HEK293T (cell line): Measurements from ENCODE around the gene TMEM86B.

Source experiments
- CTCF ChIA-PET: fragments of 350-600 bp; formaldehyde crosslinking; extraction: SDS; loops from one replicate; lab custom pipeline; 2021; ENCODE audit warnings: antibody characterized with exemption, inconsistent platforms; lab: Yijun Ruan, JAX
- POLR2A ChIA-PET: fragments of 350-600 bp; formaldehyde crosslinking; extraction: SDS; loops from one replicate; lab custom pipeline; 2020; ENCODE audit warnings: antibody characterized with exemption, inconsistent platforms; lab: Yijun Ruan, JAX
- DNase-seq: peaks from one replicate; pipeline ENCODE4 v3.0.0; 2012; ENCODE audit warnings: mixed read lengths; ENCODE audit errors: extremely low spot score
- ARNT ChIP-seq: fragments of 450-650 bp; IDR thresholded peaks from 2 replicates; pipeline ENCODE4 v1.6.1; 2017; ENCODE audit warnings: mild to moderate bottlenecking
- BHLHE40 ChIP-seq: fragments of 450-650 bp; IDR thresholded peaks from 2 replicates; pipeline ENCODE4 v1.6.1; 2016; ENCODE audit warnings: mild to moderate bottlenecking, moderate library complexity, borderline replicate concordance
- CTBP1 ChIP-seq: fragments of 450-650 bp; IDR thresholded peaks from 2 replicates; pipeline ENCODE4 v1.6.1; 2016; ENCODE audit warnings: borderline replicate concordance
- ELF4 ChIP-seq: fragments of 450-650 bp; IDR thresholded peaks from 2 replicates; pipeline ENCODE4 v1.6.1; 2017; ENCODE audit warnings: antibody characterized with exemption
- FOXA1 ChIP-seq: fragments of 450-650 bp; IDR thresholded peaks from 2 replicates; pipeline ENCODE4 v1.6.1; 2016; ENCODE audit warnings: mild to moderate bottlenecking
- FOXK2 ChIP-seq: fragments of 450-650 bp; IDR thresholded peaks from 2 replicates; pipeline ENCODE4 v1.6.1; 2016; ENCODE audit warnings: mild to moderate bottlenecking
- FOXM1 ChIP-seq: fragments of 450-650 bp; IDR thresholded peaks from 2 replicates; pipeline ENCODE4 v1.6.1; 2017; ENCODE audit warnings: mild to moderate bottlenecking, borderline replicate concordance
- HDGF ChIP-seq: fragments of 450-650 bp; IDR thresholded peaks from 2 replicates; pipeline ENCODE4 v1.6.1; 2017; ENCODE audit warnings: antibody characterized with exemption, borderline replicate concordance
- L3MBTL2 ChIP-seq: fragments of 450-650 bp; conservative IDR thresholded peaks from 2 replicates; pipeline ENCODE4 v1.6.1; 2016; ENCODE audit warnings: mild to moderate bottlenecking
- LEF1 ChIP-seq: fragments of 450-650 bp; IDR thresholded peaks from 2 replicates; pipeline ENCODE4 v1.6.1; 2017; ENCODE audit warnings: mild to moderate bottlenecking, borderline replicate concordance
- NFRKB ChIP-seq: fragments of 450-650 bp; IDR thresholded peaks from 2 replicates; pipeline ENCODE4 v1.6.1; 2016; ENCODE audit warnings: mild to moderate bottlenecking, moderate library complexity
- SP1 ChIP-seq: fragments of 450-650 bp; IDR thresholded peaks from 2 replicates; pipeline ENCODE4 v1.6.1; 2017
- SUZ12 ChIP-seq: fragments of 450-650 bp; IDR thresholded peaks from 2 replicates; pipeline ENCODE4 v1.6.1; 2016; ENCODE audit warnings: mild to moderate bottlenecking
- TARDBP ChIP-seq: fragments of 450-650 bp; IDR thresholded peaks from 2 replicates; pipeline ENCODE4 v1.6.1; 2016
- ZNF384 ChIP-seq: fragments of 450-650 bp; IDR thresholded peaks from 2 replicates; pipeline ENCODE4 v1.6.1; 2016
- TF ChIP-seq, protein P1 (sequence below): fragments of 450-650 bp; IDR thresholded peaks from 2 replicates; pipeline ENCODE4 v1.6.1; 2016

The TMEM86B gene

DNA sequence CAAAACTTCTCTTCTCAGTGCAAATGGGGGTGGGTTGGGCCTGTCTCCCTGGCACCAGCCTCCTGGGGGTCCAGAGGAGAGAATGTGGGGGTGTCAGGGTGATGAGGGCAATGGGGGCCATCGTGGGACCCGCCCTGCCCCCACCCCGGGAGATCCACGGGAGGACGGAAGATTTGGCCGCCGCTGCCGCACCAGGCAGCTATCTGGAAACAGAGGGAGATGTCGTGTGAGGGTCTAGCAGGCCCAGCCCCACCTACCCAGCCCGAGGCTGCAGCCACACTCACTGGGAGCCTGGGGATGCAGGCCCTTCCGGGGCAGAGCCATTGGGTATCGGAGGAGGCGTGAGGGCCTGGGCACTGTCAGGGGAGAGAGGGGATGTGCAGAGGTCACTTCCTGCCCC lies 1.8 kb upstream of the TMEM86B start:
- DNase-seq, result no peak
- ChIA-PET POLR2A (interaction anchor here (0.8 kb wide), 1 partner anchor 29 kb away, joined by 3 read pairs; the partner anchor contains the start of gene PPP6R1), CTCF (no interaction called here)
- TF ChIP-seq L3MBTL2 (no peak), FOXA1 (no peak), TARDBP (no peak), BHLHE40 (no peak), ELF4 (no peak), FOXM1 (no peak), HDGF (no peak), CTBP1 (no peak), SUZ12 (no peak), LEF1 (no peak), SP1 (no peak), ARNT (no peak), FOXK2 (no peak), NFRKB (no peak), ZNF384 (no peak)
- TF ChIP-seq, protein P1, sequence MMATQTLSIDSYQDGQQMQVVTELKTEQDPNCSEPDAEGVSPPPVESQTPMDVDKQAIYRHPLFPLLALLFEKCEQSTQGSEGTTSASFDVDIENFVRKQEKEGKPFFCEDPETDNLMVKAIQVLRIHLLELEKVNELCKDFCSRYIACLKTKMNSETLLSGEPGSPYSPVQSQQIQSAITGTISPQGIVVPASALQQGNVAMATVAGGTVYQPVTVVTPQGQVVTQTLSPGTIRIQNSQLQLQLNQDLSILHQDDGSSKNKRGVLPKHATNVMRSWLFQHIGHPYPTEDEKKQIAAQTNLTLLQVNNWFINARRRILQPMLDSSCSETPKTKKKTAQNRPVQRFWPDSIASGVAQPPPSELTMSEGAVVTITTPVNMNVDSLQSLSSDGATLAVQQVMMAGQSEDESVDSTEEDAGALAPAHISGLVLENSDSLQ, result no peak

DNA sequence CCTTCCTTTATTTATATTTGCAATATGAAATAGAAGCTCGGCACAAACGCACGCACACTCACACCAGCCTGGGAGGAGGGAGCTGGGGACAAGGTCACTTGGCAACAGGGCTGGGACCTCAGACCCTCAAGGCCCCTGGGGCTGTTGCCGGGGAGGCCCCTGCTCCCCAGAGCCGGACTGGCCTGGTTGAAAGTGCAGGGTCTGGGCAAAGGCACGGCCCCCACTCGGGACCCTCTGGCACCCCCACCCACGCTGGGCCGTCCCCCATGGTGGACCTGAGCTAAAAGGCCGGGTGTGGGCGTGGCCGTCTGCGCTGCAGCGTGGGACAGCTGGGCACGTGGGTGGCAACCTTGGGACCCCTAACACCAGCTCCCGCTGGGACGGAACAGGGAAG lies 1.2 kb upstream of the TMEM86B start:
- TF ChIP-seq FOXA1 (no peak), HDGF (no peak), FOXM1 (no peak), BHLHE40 (no peak), NFRKB (no peak), SP1 (no peak), SUZ12 (no peak), CTBP1 (no peak), ELF4 (no peak), ARNT (no peak), TARDBP (no peak), ZNF384 (no peak), L3MBTL2 (no peak), LEF1 (no peak), FOXK2 (no peak)
- TF ChIP-seq, protein P1, result no peak
- CTCF ChIA-PET, result no interaction called here
- POLR2A ChIA-PET, result interaction anchor here (0.8 kb wide), 1 partner anchor 30 kb away, joined by 3 read pairs; the partner anchor contains the start of gene PPP6R1
- DNase-seq, result no peak

DNA sequence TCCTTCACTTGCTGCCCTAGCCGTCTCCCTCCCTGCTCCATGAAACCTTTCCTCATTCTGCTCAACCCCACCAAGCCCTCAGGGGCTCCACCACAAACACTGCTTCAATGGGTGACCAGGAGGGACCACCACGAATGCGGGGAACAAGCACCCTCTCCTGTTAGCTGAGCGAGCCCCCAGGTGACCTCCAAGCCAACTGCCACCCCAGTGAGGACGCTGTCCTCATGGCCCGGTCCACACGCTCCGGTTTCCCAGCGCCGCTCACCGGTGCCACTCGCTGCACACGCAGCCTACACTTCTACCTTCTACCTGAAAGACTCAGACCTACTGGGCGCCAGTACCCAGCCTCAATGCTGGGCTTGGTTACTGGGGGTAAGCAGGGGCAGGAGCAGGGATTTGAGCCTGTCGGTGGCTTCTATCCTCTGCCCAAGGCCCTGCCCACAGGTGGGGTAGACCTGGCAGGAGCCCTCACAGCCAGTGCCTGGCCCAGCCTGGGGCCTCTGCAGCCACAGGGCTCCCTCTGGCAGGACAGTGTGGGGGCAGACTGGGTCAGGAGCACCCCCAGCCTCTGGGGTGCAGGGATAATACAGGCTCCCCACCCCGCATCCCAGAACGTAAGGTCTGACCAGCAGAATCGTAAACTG lies 704 bp upstream of the TMEM86B start:
- ChIA-PET CTCF (no interaction called here), POLR2A (interaction anchor here (0.8 kb wide), 1 partner anchor 30 kb away, joined by 3 read pairs; the partner anchor contains the start of gene PPP6R1)
- TF ChIP-seq CTBP1 (no peak), SUZ12 (no peak), FOXK2 (no peak), SP1 (no peak), NFRKB (no peak), FOXM1 (no peak), ELF4 (no peak), HDGF (no peak), ZNF384 (no peak), ARNT (no peak), LEF1 (no peak), TARDBP (no peak), FOXA1 (no peak), BHLHE40 (no peak), L3MBTL2 (no peak)
- TF ChIP-seq, protein P1, result no peak
- no peak for DNase-seq

DNA sequence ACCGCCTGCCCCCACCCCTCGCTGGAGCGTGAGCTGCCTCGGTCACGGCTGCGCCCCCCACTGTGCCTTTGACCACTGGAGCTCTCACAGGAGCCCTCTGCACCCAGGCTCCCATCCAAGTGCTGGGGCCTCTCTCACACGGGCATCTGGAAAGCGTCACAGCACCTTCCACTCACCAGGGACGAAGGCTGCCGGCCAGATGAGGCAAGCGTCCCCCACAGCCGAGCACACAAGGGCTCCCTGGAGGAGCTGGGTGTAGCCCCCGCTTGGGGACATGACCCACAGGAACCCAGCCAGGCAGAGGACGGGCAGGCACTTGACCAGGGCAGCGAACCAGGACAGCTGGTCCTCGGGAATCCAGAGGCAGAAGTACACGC lies 560 bp downstream of the TMEM86B start:
- no peak for TF ChIP-seq FOXK2
- TF ChIP-seq LEF1, result no peak
- TF ChIP-seq ZNF384, result no peak
- TF ChIP-seq FOXM1, result no peak
- TF ChIP-seq L3MBTL2, result no peak
- POLR2A ChIA-PET, result no interaction called here
- CTCF ChIA-PET, result interaction anchor here (0.7 kb wide), 1 partner anchor 17 kb away, joined by 3 read pairs; no protein-coding TSS in a partner anchor
- no peak for DNase-seq

DNA sequence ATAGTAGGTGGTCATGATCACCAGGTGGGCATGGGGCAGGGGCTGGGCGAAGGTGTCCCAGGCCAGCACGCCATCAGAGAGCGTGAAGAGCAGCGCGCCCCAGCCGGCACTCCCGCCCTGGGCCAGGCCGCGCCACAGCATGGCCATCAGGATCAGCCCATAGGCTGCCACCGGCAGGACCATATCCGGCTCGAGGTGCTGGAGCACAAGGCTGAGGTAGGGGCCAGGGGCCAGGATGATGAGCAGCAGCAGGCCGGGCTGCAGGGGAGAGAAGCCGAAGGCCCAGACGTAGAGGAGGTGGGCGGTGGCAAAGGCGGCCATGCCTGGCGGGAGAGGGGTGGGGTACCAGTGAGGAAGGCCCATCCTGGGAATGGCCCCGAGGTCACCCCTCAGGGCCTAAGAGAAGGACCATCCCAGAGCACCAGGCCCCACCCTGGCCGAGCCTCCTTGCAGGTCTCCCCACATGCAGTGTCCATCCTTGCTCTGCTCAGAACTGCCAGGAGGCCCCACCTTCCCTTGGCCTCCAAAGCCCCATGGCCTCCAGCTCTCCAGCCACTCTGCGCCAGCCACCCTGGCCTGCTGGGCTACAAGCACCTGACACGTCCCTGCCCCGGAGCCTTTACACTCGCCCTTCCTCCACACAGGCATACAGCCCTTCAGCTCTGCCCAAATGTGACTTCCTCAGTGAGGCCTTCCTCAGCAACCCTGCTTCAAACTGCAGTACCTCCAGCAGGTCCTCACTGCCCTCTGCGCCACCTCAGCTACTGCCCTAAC lies 1.1 kb downstream of the TMEM86B start:
- no peak for DNase-seq
- POLR2A ChIA-PET, result no interaction called here
- CTCF ChIA-PET, result no interaction called here
- TF ChIP-seq TARDBP (no peak), L3MBTL2 (no peak), FOXK2 (no peak), ELF4 (no peak), BHLHE40 (no peak), HDGF (no peak), NFRKB (no peak), FOXM1 (no peak), ZNF384 (no peak), FOXA1 (no peak), SUZ12 (no peak), LEF1 (no peak), SP1 (no peak), ARNT (no peak), CTBP1 (no peak)
- TF ChIP-seq, protein P1, result no peak
